ENCODE results near the gene PHKA2.
"Not testable (repeated sequence)": the region's sequence is repeated elsewhere in the genome, so short reads cannot be mapped to it uniquely, and the experiment has no call there.

Gene PHKA2

GRCh38 chrX:18864390-18864920, 119.5 kb downstream of the PHKA2 start:
- DNase-seq (ENCODE audit: low spot score), result no peak

DNA sequence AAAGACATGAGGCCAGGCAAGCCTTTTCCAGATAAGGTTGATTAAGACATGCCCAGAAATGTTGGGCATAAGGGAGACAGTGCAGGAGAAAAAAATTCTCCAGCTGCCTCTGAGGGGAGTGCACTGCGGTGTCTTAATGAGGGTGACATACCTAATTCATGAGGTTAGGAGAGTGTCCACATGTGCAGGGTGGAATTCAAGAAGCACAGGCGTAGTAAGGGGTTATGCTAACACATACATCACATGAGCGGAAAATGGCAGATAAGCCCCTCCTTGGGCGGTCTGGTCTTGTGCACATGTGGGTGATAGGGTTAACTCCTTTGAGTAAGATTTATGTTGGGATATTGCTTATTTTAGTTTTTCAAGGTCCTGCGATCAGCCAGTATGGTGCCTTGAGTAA, 122.4 kb downstream of the PHKA2 start:
- DNase-seq (ENCODE audit: low spot score), result no peak

DNA sequence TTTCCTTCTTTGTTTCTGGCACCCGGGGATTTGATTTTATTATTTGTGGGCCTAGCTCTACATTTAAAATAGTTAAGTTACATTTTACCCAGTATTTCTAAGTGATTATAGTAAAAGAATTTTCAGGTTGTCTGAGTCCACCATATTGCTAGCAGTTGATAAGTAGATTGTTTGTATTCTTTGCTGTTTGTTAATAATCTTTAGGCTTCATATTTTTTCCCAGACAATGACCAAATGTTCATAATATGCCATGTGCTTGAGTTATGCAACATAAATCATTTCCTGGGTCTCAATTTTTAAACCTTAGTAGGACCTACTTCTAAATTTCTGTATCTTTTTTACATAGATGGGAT, 127.3 kb downstream of the PHKA2 start:
- no peak for DNase-seq (ENCODE audit: low spot score)

DNA sequence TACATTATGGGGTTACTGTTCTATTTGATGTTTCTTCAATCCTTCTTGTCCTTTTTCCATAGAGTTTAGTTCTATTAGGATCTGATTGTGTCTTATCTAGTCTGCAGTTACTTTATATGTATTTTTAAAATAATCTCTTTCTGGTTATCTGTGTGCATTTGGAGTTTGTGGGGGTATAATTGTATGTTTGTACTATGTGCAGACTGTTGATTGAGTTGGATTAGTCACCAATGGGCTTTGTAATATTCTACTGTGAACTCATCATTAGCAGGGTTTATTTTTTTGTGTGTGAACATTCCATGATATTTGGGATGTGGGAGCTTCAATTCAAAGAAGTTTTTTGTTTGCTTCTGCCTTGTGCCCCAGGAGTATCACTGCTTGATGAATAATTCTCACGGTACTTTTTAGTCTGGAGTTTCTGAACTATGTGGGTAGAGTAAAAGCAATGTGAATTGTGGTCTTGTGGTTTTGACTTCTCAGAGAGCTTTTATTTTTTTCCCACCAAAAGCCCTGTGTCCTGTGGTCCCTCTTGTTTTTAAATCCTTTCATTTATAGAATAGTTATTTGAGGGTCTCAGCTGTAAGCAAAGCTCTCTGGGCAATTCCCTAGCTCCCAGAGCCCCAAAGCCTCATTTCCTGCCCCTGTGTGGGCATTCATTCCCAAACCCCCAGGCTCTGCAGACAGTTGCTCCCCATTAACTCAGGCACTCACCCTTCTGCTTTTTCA, 127.8 kb downstream of the PHKA2 start:
- DNase-seq (ENCODE audit: low spot score), result peak; percentile 50

- DNase-seq (ENCODE audit: low spot score), result not testable (repeated sequence)
These were observed 136.0 kb downstream of the PHKA2 start for GRCh38 chrX:18847901-18848300.
